HUES48 (cell line): ENCODE measurements around the gene ZNRF3.
"Not testable (repeated sequence)": the region's sequence is repeated elsewhere in the genome, so short reads cannot be mapped to it uniquely, and the experiment has no call there.

Source experiments
- H3K27ac ChIP-seq: one replicate; pipeline ENCODE4 v1.7.0; 2013; ENCODE audit warnings: low read depth, low read length, inconsistent platforms
- H3K27me3 ChIP-seq: 2 replicates; pipeline ENCODE4 v1.6.1; 2013; ENCODE audit warnings: mild to moderate bottlenecking, low read length; ENCODE audit not compliant: control insufficient read depth, insufficient read depth
- H3K36me3 ChIP-seq: 2 replicates; pipeline ENCODE4 v1.6.1; 2013; ENCODE audit warnings: low read length; ENCODE audit not compliant: control insufficient read depth, insufficient read depth
- H3K4me1 ChIP-seq: 2 replicates; pipeline ENCODE4 v1.6.1; 2013; ENCODE audit warnings: mild to moderate bottlenecking, low read length; ENCODE audit not compliant: control insufficient read depth, insufficient read depth
- H3K4me3 ChIP-seq: 2 replicates; pipeline ENCODE4 v1.5.1; 2013; ENCODE audit warnings: mild to moderate bottlenecking, low read depth, low read length
- H3K9ac ChIP-seq: 2 replicates; pipeline ENCODE4 v1.6.1; 2013; ENCODE audit warnings: mild to moderate bottlenecking, low read depth, low read length, moderate library complexity
- H3K9me3 ChIP-seq: 2 replicates; pipeline ENCODE4 v1.6.1; 2013; ENCODE audit warnings: low read length; ENCODE audit not compliant: control insufficient read depth, insufficient read depth

Gene ZNRF3

GRCh38 chr22:28947125-28947524, 63.8 kb downstream of the ZNRF3 start:
- Histone ChIP-seq H3K27me3 (no peaks in the 10 kb centered on the region), H3K27ac (no peak overlapping the region), H3K4me3 (no peak overlapping the region), H3K36me3 (no peaks in the 10 kb centered on the region), H3K9ac (no peak overlapping the region), H3K4me1 (peaks cover 38% of the 10 kb centered on the region), H3K9me3 (no peaks in the 10 kb centered on the region)

GRCh38 chr22:28948424-28948823, 65.1 kb downstream of the ZNRF3 start:
- H3K36me3 ChIP-seq = no peaks in the 10 kb centered on the region
- no peak overlapping the region for H3K27ac ChIP-seq
- no peak overlapping the region for H3K4me3 ChIP-seq
- no peaks in the 10 kb centered on the region for H3K27me3 ChIP-seq
- H3K9me3 ChIP-seq = no peaks in the 10 kb centered on the region
- H3K4me1 ChIP-seq = peaks cover 38% of the 10 kb centered on the region
- no peak overlapping the region for H3K9ac ChIP-seq

GRCh38 chr22:28948860-28949551, 65.6 kb downstream of the ZNRF3 start:
- not testable (repeated sequence) for H3K9me3 ChIP-seq, H3K27me3 ChIP-seq, H3K27ac ChIP-seq, H3K36me3 ChIP-seq, H3K4me3 ChIP-seq, H3K9ac ChIP-seq
- peaks cover 34% of the 10 kb centered on the region for H3K4me1 ChIP-seq

GRCh38 chr22:28949788-28950187, 66.4 kb downstream of the ZNRF3 start:
- H3K36me3 ChIP-seq = no peaks in the 10 kb centered on the region
- H3K4me1 ChIP-seq = peaks cover 34% of the 10 kb centered on the region
- H3K9ac ChIP-seq = no peak overlapping the region
- H3K4me3 ChIP-seq = no peak overlapping the region
- H3K27me3 ChIP-seq = no peaks in the 10 kb centered on the region
- H3K9me3 ChIP-seq = no peaks in the 10 kb centered on the region
- no peak overlapping the region for H3K27ac ChIP-seq

- peaks cover 34% of the 10 kb centered on the region for H3K4me1 ChIP-seq
These were observed 67.4 kb downstream of the ZNRF3 start for GRCh38 chr22:28950617-28951411.

GRCh38 chr22:28951530-28951929, 68.2 kb downstream of the ZNRF3 start:
- no peak overlapping the region for H3K4me3 ChIP-seq
- H3K27ac ChIP-seq = peak overlapping the region; percentile 54
- peaks cover 34% of the 10 kb centered on the region for H3K4me1 ChIP-seq

More at GRCh38 chr22:28950617-28951411, 67.4 kb downstream of the ZNRF3 start:
- Histone ChIP-seq H3K27me3 (no peaks in the 10 kb centered on the region), H3K9ac (no peak overlapping the region), H3K9me3 (no peaks in the 10 kb centered on the region), H3K36me3 (no peaks in the 10 kb centered on the region), H3K4me3 (no peak overlapping the region), H3K27ac (no peak overlapping the region)

GRCh38 chr22:28951969-28952521, 68.7 kb downstream of the ZNRF3 start:
- no peak overlapping the region for H3K4me3 ChIP-seq
- no peaks in the 10 kb centered on the region for H3K36me3 ChIP-seq
- H3K9ac ChIP-seq = no peak overlapping the region
- peak overlapping the region; percentile 54 for H3K27ac ChIP-seq
- H3K9me3 ChIP-seq = no peaks in the 10 kb centered on the region
- H3K27me3 ChIP-seq = no peaks in the 10 kb centered on the region
- peaks cover 34% of the 10 kb centered on the region for H3K4me1 ChIP-seq

More at GRCh38 chr22:28951530-28951929, 68.2 kb downstream of the ZNRF3 start:
- Histone ChIP-seq H3K9ac (no peak overlapping the region), H3K36me3 (no peaks in the 10 kb centered on the region), H3K9me3 (no peaks in the 10 kb centered on the region), H3K27me3 (no peaks in the 10 kb centered on the region)

GRCh38 chr22:28952857-28953256, 69.5 kb downstream of the ZNRF3 start:
- Histone ChIP-seq H3K9ac (no peak overlapping the region; the same call in 1 of the 2 replicates), H3K27ac (peak overlapping the region; percentile 44), H3K36me3 (no peaks in the 10 kb centered on the region), H3K4me1 (peaks cover 34% of the 10 kb centered on the region), H3K27me3 (no peaks in the 10 kb centered on the region), H3K4me3 (no peak overlapping the region), H3K9me3 (no peaks in the 10 kb centered on the region)

GRCh38 chr22:28953403-28953802, 70.0 kb downstream of the ZNRF3 start:
- no peaks in the 10 kb centered on the region for H3K36me3 ChIP-seq
- no peaks in the 10 kb centered on the region for H3K9me3 ChIP-seq
- H3K27me3 ChIP-seq = no peaks in the 10 kb centered on the region
- no peak overlapping the region for H3K4me3 ChIP-seq
- peaks cover 34% of the 10 kb centered on the region for H3K4me1 ChIP-seq
- no peak overlapping the region for H3K27ac ChIP-seq
- H3K9ac ChIP-seq = no peak overlapping the region

GRCh38 chr22:28953976-28954880, 70.9 kb downstream of the ZNRF3 start:
- H3K9me3 ChIP-seq = no peaks in the 10 kb centered on the region
- H3K27me3 ChIP-seq = no peaks in the 10 kb centered on the region
- H3K4me1 ChIP-seq = peaks cover 34% of the 10 kb centered on the region
- H3K4me3 ChIP-seq = no peak overlapping the region
- H3K27ac ChIP-seq = no peak overlapping the region
- no peak overlapping the region for H3K9ac ChIP-seq
- H3K36me3 ChIP-seq = peaks cover 5% of the 10 kb centered on the region; the same call in 1 of the 2 replicates
